Measurements from ENCODE around the gene TERT.

DNA sequence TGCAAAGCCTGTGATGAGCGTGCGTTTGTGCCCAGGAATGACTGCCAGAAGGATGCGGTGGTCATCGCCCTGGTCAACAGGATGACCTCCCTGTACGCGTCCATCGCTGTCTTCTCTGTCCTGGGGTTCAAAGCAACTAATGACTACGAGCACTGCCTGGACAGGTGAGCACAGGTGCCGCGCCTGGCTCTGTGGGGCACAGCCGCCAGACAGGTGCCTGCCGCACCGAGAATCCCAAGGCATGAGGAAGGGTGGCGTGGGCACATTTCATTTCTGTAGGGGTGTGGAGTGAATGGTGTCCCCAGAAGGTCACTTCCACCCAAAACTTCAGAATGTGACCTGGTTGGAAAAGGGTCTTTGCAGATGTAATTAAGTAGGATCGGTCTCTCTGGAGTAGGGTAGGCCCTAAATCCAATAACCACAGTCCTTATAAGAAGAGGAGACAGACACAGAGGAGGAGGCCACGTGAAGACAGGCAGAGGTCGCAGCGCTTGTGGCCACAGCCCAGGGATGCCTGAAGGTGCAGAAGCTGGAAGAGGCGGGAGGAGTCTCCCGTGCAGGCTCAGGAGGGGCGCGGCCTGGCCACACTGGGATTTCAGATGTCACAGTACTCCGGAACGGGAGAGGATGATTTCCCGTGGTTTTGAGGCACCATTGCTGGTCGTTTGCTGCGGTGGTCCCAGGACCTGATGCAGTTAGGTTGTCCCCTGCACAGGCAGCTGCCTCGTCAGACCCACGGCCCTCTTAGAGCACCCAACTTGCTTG, 54.2 kb downstream of the TERT start:
- no peak for TF ChIP-seq CTCF (IDR thresholded peaks at IDR 0.05; ENCODE audit: poor library complexity, severe bottlenecking)
- TF ChIP-seq REST (IDR thresholded peaks at IDR 0.05; ENCODE audit: borderline replicate concordance), result no peak
- TF ChIP-seq EZH2 (IDR thresholded peaks at IDR 0.05; ENCODE audit: borderline replicate concordance, insufficient read depth, low read length, poor library complexity, severe bottlenecking), result no peak
- no peak for TF ChIP-seq TAF1 (IDR thresholded peaks at IDR 0.05; ENCODE audit: low read depth)
- TF ChIP-seq POLR2AphosphoS5 (IDR thresholded peaks at IDR 0.05), result no peak
- TF ChIP-seq RAD21 (conservative IDR thresholded peaks at IDR 0.05), result no peak

All from neural cell (in vitro differentiated cells).